CD4-positive, alpha-beta T cell (primary cell): Measurements from ENCODE around the gene PLXNB3. TPM values are rescaled to one million over a fixed set of nuclear protein-coding genes. Genes with fewer than 3 reads are reported as not detected.
"Not testable (repeated sequence)": the region's sequence is repeated elsewhere in the genome, so short reads cannot be mapped to it uniquely, and the experiment has no call there.

Experiments
- ATAC-seq: fragments of 200-7000 bp; cut with Tn5 transposase; one replicate; pipeline ENCODE4 v1.10.0; 2022; ENCODE audit warnings: mild to moderate bottlenecking; ENCODE audit not compliant: poor library complexity
- CTCF ChIA-PET: fragments of 350-600 bp; sonication (Branson Sonifier 250); formaldehyde crosslinking; loops from one replicate; lab custom pipeline; 2021; ENCODE audit warnings: antibody characterized with exemption, inconsistent platforms; lab: Charles Lee
- POLR2A ChIA-PET: fragments of 350-600 bp; sonication (Branson Sonifier 250); formaldehyde crosslinking; loops from one replicate; lab custom pipeline; 2021; ENCODE audit warnings: antibody characterized with exemption, inconsistent platforms; lab: Charles Lee
- DNase-seq, 14 experiments: peaks; one replicate each; pipeline ENCODE4 v3.0.0-alpha.2; 2013 to 2020; ENCODE audit warnings: mixed read lengths in 2 of 14
- H3K27ac ChIP-seq, 2 donors: one replicate each; pipeline versions ENCODE4 v1.5.1 to v1.7.0; 2013; ENCODE audit warnings: low read length in 2 of 2, low read depth in 1 of 2, mild to moderate bottlenecking in 1 of 2
- H3K27me3 ChIP-seq, 2 experiments: 1 replicate in 1 of 2; 2 replicates in 1 of 2; pipeline versions ENCODE4 v1.6.1 to v1.7.0; 2013; ENCODE audit warnings: low read length in 2 of 2, control low read depth in 1 of 2, mild to moderate bottlenecking in 1 of 2, moderate library complexity in 1 of 2; ENCODE audit not compliant: insufficient read depth in 2 of 2, control insufficient read depth in 1 of 2
- H3K36me3 ChIP-seq: one replicate; pipeline ENCODE4 v1.6.1; 2013; ENCODE audit warnings: low read length, control low read depth; ENCODE audit not compliant: insufficient read depth
- H3K4me1 ChIP-seq: one replicate; pipeline ENCODE4 v1.6.1; 2013; ENCODE audit warnings: low read length, control low read depth; ENCODE audit not compliant: insufficient read depth
- H3K4me3 ChIP-seq: one replicate; pipeline ENCODE4 v1.5.1; 2013; ENCODE audit warnings: mild to moderate bottlenecking, low read length, moderate library complexity
- H3K9me3 ChIP-seq, 2 experiments: 1 replicate in 1 of 2; 2 replicates in 1 of 2; pipeline versions ENCODE4 v1.6.1 to v1.7.0; 2013; ENCODE audit warnings: low read length in 2 of 2, mild to moderate bottlenecking in 2 of 2, control low read depth in 1 of 2, moderate library complexity in 1 of 2; ENCODE audit not compliant: control insufficient read depth in 1 of 2, insufficient read depth in 1 of 2
- H3K27ac Mint-ChIP-seq: one replicate; pipeline ENCODE4 v1.8.0; 2020; ENCODE audit warnings: mixed read lengths
- H3K27me3 Mint-ChIP-seq: one replicate; pipeline ENCODE4 v1.8.0; 2021; ENCODE audit warnings: mixed read lengths
- H3K36me3 Mint-ChIP-seq: one replicate; pipeline ENCODE4 v1.8.0; 2021; ENCODE audit warnings: low read depth, mixed read lengths
- H3K4me1 Mint-ChIP-seq: one replicate; pipeline ENCODE4 v1.8.0; 2021; ENCODE audit warnings: low read depth, mixed read lengths
- H3K4me3 Mint-ChIP-seq: one replicate; pipeline ENCODE4 v1.8.0; 2020; ENCODE audit warnings: mild to moderate bottlenecking, mixed read lengths
- H3K9me3 Mint-ChIP-seq: one replicate; pipeline ENCODE4 v1.8.0; 2020; ENCODE audit warnings: mixed read lengths
- intact Hi-C, 2 experiments: fragments of 100-400 bp; cut with DNase I in 1 of 2; cut with micrococcal nuclease in 1 of 2; formaldehyde crosslinking; loops; one replicate each; pipeline versions ENCODE4 v1.15.1 to v1.9.0; 2023 to 2025; cut with DNase I, micrococcal nuclease
- total RNA-seq, 174 experiments: library from RNA in 2 of 174; stranded (reverse) in 2 of 174; gene quantifications; one replicate each; pipeline ENCODE4 v1.2.3 and lab custom pipeline; 2021 to 2026
- TF ChIP-seq, protein P1 (sequence below): fragments of 200-600 bp; IDR thresholded peaks from one replicate; pipeline ENCODE4 v1.8.0; 2022; ENCODE audit warnings: antibody characterized with exemption, mild to moderate bottlenecking

The PLXNB3 gene
- total RNA-seq, 2 experiments from 2014 or later: not detected

DNA sequence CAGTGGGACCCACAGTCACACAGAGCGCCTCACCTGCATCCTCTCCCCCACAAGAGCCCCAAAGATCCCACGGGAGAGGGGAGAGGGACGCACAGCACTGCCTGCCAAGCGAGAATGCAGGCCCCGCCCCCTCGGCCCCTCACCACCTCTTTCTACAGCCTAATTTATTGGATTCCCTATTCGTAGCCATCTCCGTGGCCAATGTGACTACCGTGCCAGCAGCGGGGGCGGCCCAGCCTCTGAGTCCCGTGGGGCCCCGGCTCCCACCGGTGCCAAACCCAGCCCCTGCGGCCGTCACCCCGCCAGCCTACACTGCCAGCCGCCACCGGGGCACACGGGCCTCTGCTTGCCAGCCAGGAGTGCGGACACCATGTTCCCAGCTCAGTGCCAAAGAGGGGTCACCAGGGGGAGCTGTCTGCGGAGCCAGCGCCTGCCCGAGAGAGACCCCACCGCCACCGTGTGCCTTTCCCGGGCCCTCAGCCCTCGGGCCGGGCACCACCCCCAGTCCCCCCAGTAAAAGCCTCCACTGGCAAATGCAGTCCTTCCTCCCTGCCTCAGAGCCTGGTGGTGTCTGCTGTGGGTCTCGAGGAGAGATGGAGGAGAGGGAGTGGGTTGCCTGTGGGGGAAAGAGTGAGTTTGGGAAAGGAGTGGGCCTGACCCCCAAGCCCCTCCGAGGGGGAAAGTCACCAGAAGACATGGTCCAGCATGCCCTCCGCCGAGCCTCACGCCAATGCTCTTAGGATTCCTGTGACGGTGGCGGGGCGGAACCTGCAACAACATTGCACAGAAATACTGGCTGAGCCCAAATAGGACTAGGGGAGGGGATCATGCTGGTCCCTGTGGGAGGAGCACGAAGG, 19.6 kb upstream of the PLXNB3 start:
- Histone ChIP-seq H3K36me3 (no peaks in the 10 kb centered on the region), H3K4me3 (no peak overlapping the region), H3K9me3 (no peaks in the 10 kb centered on the region), H3K27me3 (no peaks in the 10 kb centered on the region), H3K4me1 (peaks cover 22% of the 10 kb centered on the region), H3K27ac (no peak overlapping the region)
- intact Hi-C loops: no loop called here
- H3K9me3 Mint-ChIP-seq: no peaks in the 10 kb centered on the region
- no peak for ATAC-seq
- DNase-seq: peak in 3 of 14 experiments; percentile 24 to 40 (median 37)
- TF ChIP-seq, protein P1, sequence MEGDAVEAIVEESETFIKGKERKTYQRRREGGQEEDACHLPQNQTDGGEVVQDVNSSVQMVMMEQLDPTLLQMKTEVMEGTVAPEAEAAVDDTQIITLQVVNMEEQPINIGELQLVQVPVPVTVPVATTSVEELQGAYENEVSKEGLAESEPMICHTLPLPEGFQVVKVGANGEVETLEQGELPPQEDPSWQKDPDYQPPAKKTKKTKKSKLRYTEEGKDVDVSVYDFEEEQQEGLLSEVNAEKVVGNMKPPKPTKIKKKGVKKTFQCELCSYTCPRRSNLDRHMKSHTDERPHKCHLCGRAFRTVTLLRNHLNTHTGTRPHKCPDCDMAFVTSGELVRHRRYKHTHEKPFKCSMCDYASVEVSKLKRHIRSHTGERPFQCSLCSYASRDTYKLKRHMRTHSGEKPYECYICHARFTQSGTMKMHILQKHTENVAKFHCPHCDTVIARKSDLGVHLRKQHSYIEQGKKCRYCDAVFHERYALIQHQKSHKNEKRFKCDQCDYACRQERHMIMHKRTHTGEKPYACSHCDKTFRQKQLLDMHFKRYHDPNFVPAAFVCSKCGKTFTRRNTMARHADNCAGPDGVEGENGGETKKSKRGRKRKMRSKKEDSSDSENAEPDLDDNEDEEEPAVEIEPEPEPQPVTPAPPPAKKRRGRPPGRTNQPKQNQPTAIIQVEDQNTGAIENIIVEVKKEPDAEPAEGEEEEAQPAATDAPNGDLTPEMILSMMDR: no peak
- ChIA-PET POLR2A (no interaction called here), CTCF (no interaction called here)
- peaks cover 14% of the 10 kb centered on the region for H3K4me1 Mint-ChIP-seq
- no peak overlapping the region for H3K4me3 Mint-ChIP-seq
- H3K27me3 Mint-ChIP-seq: no peaks in the 10 kb centered on the region
- H3K36me3 Mint-ChIP-seq: no peaks in the 10 kb centered on the region
- no peak overlapping the region for H3K27ac Mint-ChIP-seq

DNA sequence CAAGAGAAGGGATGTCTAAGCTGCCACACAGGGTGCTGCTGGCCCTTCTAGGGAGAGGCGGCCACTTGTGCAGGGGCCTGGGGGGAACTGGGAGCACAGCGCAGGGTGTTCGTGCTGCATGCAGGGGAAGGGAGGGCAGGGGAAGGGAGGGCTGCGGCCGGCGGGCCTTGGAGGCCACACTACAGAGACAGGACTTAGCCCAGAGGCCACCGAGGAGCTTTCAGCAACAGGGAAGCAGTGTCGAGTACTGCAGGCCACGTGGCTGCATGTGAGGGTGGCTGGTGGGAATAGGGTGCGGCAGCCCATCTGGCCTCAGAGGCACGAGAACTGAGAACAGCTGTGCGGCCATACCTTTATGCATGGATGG, 19.0 kb upstream of the PLXNB3 start:
- CTCF ChIA-PET, H3K36me3 ChIP-seq, H3K4me3 Mint-ChIP-seq, DNase-seq, H3K9me3 Mint-ChIP-seq, H3K27ac ChIP-seq, ATAC-seq, H3K27ac Mint-ChIP-seq, H3K27me3 Mint-ChIP-seq, H3K9me3 ChIP-seq, H3K4me3 ChIP-seq, H3K36me3 Mint-ChIP-seq, H3K27me3 ChIP-seq, intact Hi-C loops, POLR2A ChIA-PET: not testable (repeated sequence)
- peaks cover 10% of the 10 kb centered on the region for H3K4me1 Mint-ChIP-seq
- H3K4me1 ChIP-seq: peaks cover 16% of the 10 kb centered on the region

DNA sequence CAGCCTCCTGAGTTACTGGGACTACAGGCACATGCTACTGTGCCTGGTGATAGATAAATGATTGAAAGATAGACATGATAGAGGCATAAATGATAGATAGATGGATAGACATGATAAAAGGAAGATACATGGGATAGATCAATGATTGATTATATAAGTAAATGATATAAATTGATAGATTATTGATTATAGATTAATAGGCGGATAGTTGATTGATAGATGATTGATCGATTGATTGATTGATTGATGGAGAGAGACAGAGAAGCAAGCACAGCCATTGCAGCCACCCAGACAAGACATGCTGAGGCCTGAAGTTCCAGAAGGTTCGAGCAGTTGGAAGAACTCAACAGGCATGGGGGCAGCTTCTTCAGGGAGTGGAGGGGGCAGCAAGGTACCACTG, 17.7 kb upstream of the PLXNB3 start:
- Histone ChIP-seq H3K27ac (no peak overlapping the region), H3K36me3 (no peaks in the 10 kb centered on the region), H3K4me3 (no peak overlapping the region), H3K4me1 (peaks cover 3% of the 10 kb centered on the region), H3K27me3 (no peaks in the 10 kb centered on the region), H3K9me3 (no peaks in the 10 kb centered on the region)
- Mint-ChIP-seq H3K27me3 (no peaks in the 10 kb centered on the region), H3K27ac (no peak overlapping the region), H3K4me3 (no peak overlapping the region), H3K36me3 (no peaks in the 10 kb centered on the region), H3K4me1 (peaks cover under 1% of the 10 kb centered on the region), H3K9me3 (no peaks in the 10 kb centered on the region)
- CTCF ChIA-PET: no interaction called here
- TF ChIP-seq, protein P1: no peak
- intact Hi-C loops: no loop called here
- POLR2A ChIA-PET: no interaction called here
- no peak for DNase-seq
- ATAC-seq: no peak

DNA sequence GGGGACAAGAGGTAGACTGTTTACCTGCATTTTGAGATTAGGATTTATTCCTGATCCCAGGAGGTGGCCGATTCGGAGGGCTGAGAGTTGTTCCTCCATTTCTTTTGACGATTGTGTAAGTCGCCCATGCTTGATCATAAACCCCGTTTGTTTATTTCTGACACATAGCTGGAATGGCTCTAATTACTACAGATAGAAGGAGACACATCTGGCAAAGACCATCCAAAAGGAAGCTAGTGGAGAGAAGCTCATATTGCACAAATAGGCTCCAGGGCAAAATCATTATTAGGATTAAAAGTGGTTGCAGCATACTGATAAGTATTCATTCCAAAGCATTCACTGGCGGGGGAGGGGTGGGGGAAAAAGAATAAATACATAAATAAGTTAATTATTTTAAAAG, 17.1 kb upstream of the PLXNB3 start:
- H3K4me1 Mint-ChIP-seq, ATAC-seq, CTCF ChIA-PET, intact Hi-C loops, H3K4me3 Mint-ChIP-seq, H3K4me1 ChIP-seq, DNase-seq, H3K27ac Mint-ChIP-seq, H3K27ac ChIP-seq, H3K36me3 ChIP-seq, H3K9me3 ChIP-seq, H3K4me3 ChIP-seq, H3K36me3 Mint-ChIP-seq, H3K9me3 Mint-ChIP-seq, H3K27me3 ChIP-seq, H3K27me3 Mint-ChIP-seq, POLR2A ChIA-PET: not testable (repeated sequence)

DNA sequence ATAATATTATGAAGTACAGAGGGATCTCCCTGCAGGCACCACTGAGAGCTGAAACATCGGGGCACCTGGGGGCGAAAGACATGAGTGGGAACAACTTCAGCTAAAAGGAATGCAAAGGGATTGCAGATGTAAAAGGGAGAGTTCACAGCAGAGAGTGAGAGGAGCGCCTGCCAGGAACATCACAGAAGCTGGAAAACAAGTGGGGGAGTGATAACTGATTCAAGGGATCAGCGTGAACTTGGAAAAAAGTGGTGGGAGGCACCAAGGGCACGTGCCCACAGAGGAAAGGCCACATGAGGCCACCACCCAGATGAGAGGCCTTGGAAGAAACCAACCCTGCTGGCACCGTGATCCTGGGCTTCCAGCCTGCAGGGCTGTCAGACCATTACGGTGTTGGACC, 15.0 kb upstream of the PLXNB3 start:
- H3K9me3 ChIP-seq, H3K36me3 Mint-ChIP-seq, CTCF ChIA-PET, H3K27me3 ChIP-seq, ATAC-seq, H3K36me3 ChIP-seq, intact Hi-C loops, H3K4me3 Mint-ChIP-seq, H3K4me1 ChIP-seq, DNase-seq, H3K27ac Mint-ChIP-seq, H3K27me3 Mint-ChIP-seq, H3K4me3 ChIP-seq, H3K27ac ChIP-seq, H3K9me3 Mint-ChIP-seq, H3K4me1 Mint-ChIP-seq: not testable (repeated sequence)
- POLR2A ChIA-PET: interaction anchor here (0.9 kb wide), 1 partner anchor 25 kb away, joined by 3 read pairs; no protein-coding TSS in a partner anchor
